VCaP (cell line): ENCODE measurements around the gene RBFOX1.

Experiments used
- H3K27ac ChIP-seq: fragments of 450-650 bp; 2 replicates; pipeline ENCODE4 v1.5.1; 2017
- TF ChIP-seq, protein P1 (sequence below): fragments of 450-650 bp; conservative IDR thresholded peaks from 2 replicates; pipeline ENCODE4 v1.5.1; 2017; ENCODE audit warnings: mild to moderate bottlenecking, moderate library complexity

Gene RBFOX1

DNA sequence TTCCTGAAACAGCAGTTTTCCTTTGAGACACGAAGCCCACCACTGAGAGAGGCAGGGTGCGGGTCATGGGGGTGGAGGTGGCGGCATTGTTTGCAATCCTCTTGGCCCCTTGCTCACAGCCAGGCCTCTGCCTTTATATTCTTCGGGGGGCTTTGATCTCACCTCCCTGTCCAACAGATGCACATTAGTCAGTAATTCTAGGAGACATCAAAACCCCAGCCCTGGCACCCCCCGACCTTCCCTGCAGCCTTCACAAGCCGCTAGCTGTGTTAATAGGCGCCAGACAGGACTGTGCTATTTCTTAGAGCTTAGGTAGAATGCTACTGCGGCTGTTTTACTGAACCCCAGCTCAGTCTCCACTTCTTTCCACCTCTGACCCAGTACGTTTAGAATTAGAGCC is 212.6 kb downstream of the RBFOX1 start:
- H3K27ac ChIP-seq, result no peak overlapping the region
- TF ChIP-seq, protein P1, sequence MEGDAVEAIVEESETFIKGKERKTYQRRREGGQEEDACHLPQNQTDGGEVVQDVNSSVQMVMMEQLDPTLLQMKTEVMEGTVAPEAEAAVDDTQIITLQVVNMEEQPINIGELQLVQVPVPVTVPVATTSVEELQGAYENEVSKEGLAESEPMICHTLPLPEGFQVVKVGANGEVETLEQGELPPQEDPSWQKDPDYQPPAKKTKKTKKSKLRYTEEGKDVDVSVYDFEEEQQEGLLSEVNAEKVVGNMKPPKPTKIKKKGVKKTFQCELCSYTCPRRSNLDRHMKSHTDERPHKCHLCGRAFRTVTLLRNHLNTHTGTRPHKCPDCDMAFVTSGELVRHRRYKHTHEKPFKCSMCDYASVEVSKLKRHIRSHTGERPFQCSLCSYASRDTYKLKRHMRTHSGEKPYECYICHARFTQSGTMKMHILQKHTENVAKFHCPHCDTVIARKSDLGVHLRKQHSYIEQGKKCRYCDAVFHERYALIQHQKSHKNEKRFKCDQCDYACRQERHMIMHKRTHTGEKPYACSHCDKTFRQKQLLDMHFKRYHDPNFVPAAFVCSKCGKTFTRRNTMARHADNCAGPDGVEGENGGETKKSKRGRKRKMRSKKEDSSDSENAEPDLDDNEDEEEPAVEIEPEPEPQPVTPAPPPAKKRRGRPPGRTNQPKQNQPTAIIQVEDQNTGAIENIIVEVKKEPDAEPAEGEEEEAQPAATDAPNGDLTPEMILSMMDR, result no peak

DNA sequence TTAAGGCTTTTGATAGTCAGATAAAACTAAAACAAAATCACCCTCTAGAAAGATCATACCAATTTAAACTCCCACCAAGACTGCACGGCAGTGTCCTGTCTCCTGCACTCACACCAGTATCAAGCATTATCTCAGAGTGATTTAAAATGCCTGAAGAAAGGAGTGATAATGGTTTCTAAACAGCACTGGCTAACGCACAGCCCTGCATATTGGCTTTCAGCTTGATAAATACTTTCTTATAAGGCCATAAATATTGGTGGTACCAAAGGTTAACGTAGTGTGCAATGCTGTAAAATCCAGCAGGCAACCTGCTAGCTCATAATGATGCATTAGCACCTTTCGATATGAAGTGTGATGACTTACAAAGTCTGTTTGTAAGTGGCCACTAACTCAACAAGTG is 214.3 kb downstream of the RBFOX1 start:
- TF ChIP-seq, protein P1, result no peak
- H3K27ac ChIP-seq, result no peak overlapping the region

DNA sequence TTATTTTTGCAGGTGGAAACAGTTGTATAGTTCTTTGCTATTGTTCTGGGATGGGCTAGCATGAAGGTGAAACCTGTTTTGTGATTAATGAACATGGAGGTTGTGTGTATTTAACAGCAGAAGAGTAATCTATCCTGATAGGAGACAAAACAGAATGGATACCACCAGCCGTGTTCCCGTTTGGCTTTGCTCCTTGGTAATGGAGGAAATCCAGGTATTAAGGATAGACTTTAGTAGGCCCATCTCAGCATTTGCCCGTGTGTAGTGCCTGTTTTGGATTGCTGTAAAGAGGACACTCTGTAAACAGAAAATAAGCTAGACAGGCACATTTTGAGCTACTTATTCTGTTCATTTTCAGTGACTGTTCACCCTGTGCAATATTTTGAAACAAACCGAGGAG is 215.1 kb downstream of the RBFOX1 start:
- TF ChIP-seq, protein P1, result no peak
- H3K27ac ChIP-seq, result no peak overlapping the region

DNA sequence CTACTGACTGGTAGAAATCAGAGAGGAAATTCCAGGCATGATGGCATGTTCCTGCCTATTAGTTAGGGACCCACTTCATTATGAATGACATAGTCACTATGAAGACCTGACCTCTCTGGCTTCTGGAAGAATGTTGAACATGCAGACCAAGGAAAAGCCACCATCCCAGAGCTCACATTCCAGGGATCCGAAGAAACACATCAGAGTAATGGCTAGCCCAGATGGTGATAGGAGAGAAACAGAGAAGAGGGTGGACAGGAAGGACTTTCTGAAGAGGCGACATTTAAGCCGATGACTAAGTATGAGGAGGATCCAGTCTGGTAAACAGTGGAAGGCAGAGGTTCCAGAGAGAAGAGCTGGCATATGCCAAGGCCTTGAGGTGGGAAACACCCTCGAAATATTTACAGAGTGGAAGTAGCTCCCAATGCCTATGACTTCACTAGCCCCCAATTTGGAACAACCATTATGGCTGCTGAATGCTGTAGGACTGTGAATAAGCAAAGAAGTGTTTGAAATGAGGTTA is 216.2 kb downstream of the RBFOX1 start:
- TF ChIP-seq, protein P1, result no peak
- H3K27ac ChIP-seq, result no peak overlapping the region

DNA sequence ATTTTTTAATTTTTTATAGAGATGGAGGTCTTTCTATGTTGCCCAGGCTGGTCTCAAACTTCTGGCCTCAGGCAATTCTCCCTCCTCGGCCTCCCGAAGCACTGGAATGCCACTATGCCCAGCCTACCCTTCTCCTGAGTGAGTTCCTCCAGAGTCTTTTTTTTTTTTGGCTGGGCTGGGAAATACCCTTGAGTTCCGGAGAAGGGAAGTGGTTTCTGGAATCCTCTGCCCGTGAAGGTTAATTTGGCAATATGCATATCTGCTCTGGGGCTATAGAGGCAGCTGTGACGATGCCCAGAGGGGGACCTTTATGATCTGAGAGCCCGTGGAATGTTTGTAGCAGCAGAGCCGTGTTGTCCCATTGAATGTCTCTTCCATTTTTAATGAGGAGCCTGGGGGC is 217.5 kb downstream of the RBFOX1 start:
- H3K27ac ChIP-seq, result no peak overlapping the region
- TF ChIP-seq, protein P1, result no peak

DNA sequence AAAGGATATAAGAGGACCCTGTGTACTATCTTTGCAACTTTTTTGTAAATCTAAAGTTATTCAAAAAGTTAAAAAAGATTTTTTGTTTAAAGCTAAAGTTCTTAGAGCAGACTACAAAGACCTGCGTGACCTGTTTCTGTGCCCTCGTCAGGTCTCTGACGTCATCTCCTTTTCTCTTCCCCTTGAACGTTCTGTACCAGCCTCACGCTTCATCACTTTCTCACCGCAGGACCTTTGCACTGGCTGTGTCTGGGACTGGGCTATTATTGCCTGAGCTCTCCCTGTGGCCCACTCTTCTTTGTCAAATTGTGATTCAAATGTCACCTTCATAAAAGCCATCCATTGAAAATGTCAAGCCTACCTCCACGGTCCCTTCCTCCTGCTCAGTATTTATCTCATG is 222.8 kb downstream of the RBFOX1 start:
- H3K27ac ChIP-seq, result no peak overlapping the region
- TF ChIP-seq, protein P1, result no peak

DNA sequence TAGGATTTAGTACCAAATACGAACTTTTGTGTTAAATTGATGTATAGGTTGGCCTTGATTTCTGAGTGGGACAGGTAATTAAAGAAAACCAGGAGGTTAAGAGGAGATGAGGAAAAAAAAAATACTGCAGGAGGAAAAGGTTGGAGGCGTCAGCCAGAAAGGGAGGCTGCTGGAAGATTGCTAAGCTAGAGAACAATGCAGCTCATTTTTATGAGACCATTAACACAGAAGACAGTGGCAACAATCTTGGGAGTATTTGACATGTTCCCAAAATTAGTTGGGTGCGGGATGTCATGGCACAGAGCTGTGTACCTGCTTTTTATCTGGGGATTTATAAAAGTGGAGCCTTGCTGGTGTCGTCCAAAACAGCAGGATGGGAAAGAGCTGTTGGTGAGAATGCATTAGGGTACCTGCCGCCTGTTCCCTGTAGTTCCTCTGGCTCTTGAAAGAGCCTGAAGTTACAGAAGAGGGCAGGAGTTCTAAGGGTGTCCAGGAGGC is 229.3 kb downstream of the RBFOX1 start:
- TF ChIP-seq, protein P1, result no peak
- no peak overlapping the region for H3K27ac ChIP-seq
